Retinal pigment epithelial cell (primary cell): ENCODE measurements around the gene ARMC12.

Experiments used
- DNase-seq: peaks from one replicate; pipeline ENCODE4 v3.0.0-alpha.2; 2010; ENCODE audit warnings: low read depth
- H3K4me3 ChIP-seq: 2 replicates; pipeline ENCODE4 v1.5.1; 2011; ENCODE audit warnings: mild to moderate bottlenecking, low read length, control low read depth, moderate library complexity
- TF ChIP-seq, protein P1 (sequence below): conservative IDR thresholded peaks from 2 replicates; pipeline ENCODE4 v1.5.1; 2011; ENCODE audit warnings: low read depth, low read length, control low read depth, inconsistent platforms

ARMC12 gene

GRCh38 chr6:35718911-35719381 lies 17.9 kb upstream of the ARMC12 start:
- DNase-seq, result no peak
- H3K4me3 ChIP-seq, result no peak overlapping the region
- TF ChIP-seq, protein P1, sequence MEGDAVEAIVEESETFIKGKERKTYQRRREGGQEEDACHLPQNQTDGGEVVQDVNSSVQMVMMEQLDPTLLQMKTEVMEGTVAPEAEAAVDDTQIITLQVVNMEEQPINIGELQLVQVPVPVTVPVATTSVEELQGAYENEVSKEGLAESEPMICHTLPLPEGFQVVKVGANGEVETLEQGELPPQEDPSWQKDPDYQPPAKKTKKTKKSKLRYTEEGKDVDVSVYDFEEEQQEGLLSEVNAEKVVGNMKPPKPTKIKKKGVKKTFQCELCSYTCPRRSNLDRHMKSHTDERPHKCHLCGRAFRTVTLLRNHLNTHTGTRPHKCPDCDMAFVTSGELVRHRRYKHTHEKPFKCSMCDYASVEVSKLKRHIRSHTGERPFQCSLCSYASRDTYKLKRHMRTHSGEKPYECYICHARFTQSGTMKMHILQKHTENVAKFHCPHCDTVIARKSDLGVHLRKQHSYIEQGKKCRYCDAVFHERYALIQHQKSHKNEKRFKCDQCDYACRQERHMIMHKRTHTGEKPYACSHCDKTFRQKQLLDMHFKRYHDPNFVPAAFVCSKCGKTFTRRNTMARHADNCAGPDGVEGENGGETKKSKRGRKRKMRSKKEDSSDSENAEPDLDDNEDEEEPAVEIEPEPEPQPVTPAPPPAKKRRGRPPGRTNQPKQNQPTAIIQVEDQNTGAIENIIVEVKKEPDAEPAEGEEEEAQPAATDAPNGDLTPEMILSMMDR, result no peak

DNA sequence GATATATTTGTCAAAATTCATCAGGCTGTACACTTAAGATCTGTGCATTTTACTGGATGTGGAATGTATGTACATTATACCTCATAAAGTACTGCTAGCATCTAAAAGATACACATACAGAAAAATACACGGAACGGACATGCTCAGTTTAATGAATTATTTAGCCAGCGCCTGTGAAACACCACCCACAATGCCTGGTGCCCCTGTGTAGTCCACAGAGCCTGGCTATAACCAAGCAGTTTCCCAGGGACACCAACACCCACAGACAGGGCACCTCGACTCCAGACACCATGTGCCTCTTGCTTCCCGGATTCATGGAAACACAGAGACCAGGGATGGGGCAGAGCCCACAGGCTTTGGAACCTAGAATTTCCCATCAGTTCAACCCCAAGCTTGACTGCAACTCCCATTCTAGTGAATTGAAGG lies 17.4 kb upstream of the ARMC12 start:
- DNase-seq, result no peak
- H3K4me3 ChIP-seq, result no peak overlapping the region
- TF ChIP-seq, protein P1, result no peak

GRCh38 chr6:35719830-35720733 lies 16.8 kb upstream of the ARMC12 start:
- H3K4me3 ChIP-seq, result peak overlapping the region; percentile 2
- no peak for DNase-seq
- TF ChIP-seq, protein P1, result no peak

GRCh38 chr6:35722121-35722761 lies 14.6 kb upstream of the ARMC12 start:
- no peak for DNase-seq

GRCh38 chr6:35723587-35723986 lies 13.2 kb upstream of the ARMC12 start:
- no peak for DNase-seq
- TF ChIP-seq, protein P1, result no peak
- no peak overlapping the region for H3K4me3 ChIP-seq

More at GRCh38 chr6:35722121-35722761, 14.6 kb upstream of the ARMC12 start:
- TF ChIP-seq, protein P1, result no peak
- no peak overlapping the region for H3K4me3 ChIP-seq

- DNase-seq, result no peak
- TF ChIP-seq, protein P1, result no peak
- H3K4me3 ChIP-seq, result no peak overlapping the region
Measured at GRCh38 chr6:35724059-35724458, 12.8 kb upstream of the ARMC12 start.

DNA sequence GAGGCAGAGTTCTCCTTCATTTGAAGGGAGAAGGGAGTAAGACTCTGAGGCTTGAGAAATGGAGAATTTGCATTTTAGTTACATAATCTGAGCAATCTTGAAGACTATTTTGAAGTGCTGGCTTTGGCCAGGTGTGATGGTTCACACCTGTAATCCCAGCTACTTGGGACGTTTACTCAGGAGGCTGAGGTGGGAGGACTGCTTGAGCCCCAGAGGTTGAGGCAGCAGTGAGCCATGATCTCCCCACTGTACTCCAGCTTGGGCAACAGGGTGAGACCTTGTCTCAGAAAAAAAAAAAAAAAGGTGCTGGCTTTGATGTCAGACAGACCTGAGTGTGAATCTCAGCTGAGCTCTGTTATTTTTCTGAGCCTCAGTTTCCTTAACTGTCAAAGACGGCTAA lies 12.4 kb upstream of the ARMC12 start:
- no peak overlapping the region for H3K4me3 ChIP-seq
- DNase-seq, result no peak
- TF ChIP-seq, protein P1, result no peak
